HepG2 (cell line): Measurements from ENCODE around the gene TRERF1. TPM values are rescaled to one million over a fixed set of nuclear protein-coding genes. Genes with fewer than 3 reads are reported as not detected.

Experiments used
- ATAC-seq: fragments of 200-7000 bp; cut with Tn5 transposase; 3 replicates; pipeline ENCODE4 v1.9.1; 2020; ENCODE audit warnings: mild to moderate bottlenecking, moderate library complexity
- BruUV-seq: library from RNA; stranded (reverse); fragments of 400-500 nt; replicated peaks from 2 replicates; lab custom pipeline; 2021; lab: Mats Ljungman, UMichigan
- CTCF ChIA-PET: fragments of 300-600 bp; formaldehyde crosslinking; extraction: SDS; loops from one replicate; lab custom pipeline; 2021; ENCODE audit warnings: low total read pairs, inconsistent platforms, low intra/inter-chr PET ratio; lab: Yijun Ruan, JAX
- POLR2A ChIA-PET: fragments of 350-600 bp; sonication (Branson Sonifier 250); formaldehyde crosslinking; loops from one replicate; lab custom pipeline; 2020; ENCODE audit warnings: antibody characterized with exemption, inconsistent platforms; lab: Yijun Ruan, JAX
- DNase-seq: peaks from one replicate; pipeline ENCODE4 v3.0.0-alpha.2; 2015; ENCODE audit warnings: low spot score
- FAIRE-seq: peaks from 3 replicates; lab custom pipeline; 2011; peaks lifted over from hg19 to GRCh38; lab: Jason Lieb, UNC
- H2AFZ ChIP-seq: one replicate; pipeline ENCODE4 v1.6.1; 2011; ENCODE audit warnings: low read length, inconsistent platforms
- H3K27ac ChIP-seq: fragments of 300-600 bp; 3 replicates; pipeline ENCODE4 v1.8.0; 2011; ENCODE audit warnings: mixed run types, mild to moderate bottlenecking, mixed read lengths, low read length, inconsistent platforms; ENCODE audit not compliant: insufficient read depth; ENCODE audit errors: extremely low read length
- H3K27me3 ChIP-seq, 2 experiments: fragments of 200-600 bp in 1 of 2; 2 replicates in 1 of 2; 3 replicates in 1 of 2; pipeline versions ENCODE4 v1.6.0 to v1.8.0; 2011; ENCODE audit warnings: low read length in 2 of 2, mild to moderate bottlenecking in 2 of 2, moderate library complexity in 2 of 2, inconsistent platforms in 1 of 2; ENCODE audit not compliant: insufficient read depth in 2 of 2, control insufficient read depth in 1 of 2
- H3K36me3 ChIP-seq, 2 experiments: fragments of 200-600 bp in 1 of 2; replicated peaks in 1 of 2; 2 replicates in 1 of 2; 3 replicates in 1 of 2; pipeline versions ENCODE4 v1.5.1 to v1.8.0; 2011; ENCODE audit warnings: low read length in 2 of 2, inconsistent platforms in 1 of 2; ENCODE audit not compliant: insufficient read depth in 2 of 2, control insufficient read depth in 1 of 2
- H3K4me1 ChIP-seq: 2 replicates; pipeline ENCODE4 v1.5.1; 2012; ENCODE audit warnings: low read length, inconsistent platforms; ENCODE audit not compliant: insufficient read depth
- H3K4me2 ChIP-seq: 2 replicates; pipeline ENCODE4 v1.6.0; 2011; ENCODE audit warnings: low read depth, low read length, inconsistent platforms
- H3K4me3 ChIP-seq, 3 experiments: fragments of 200-600 bp in 1 of 3; sonication (generic), shearing (Covaris generic) in 1 of 3; replicated peaks in 1 of 3; 2 replicates each; pipeline ENCODE4 v1.5.1; 2011 to 2016; ENCODE audit warnings: low read length in 3 of 3, inconsistent platforms in 2 of 3, low read depth in 2 of 3, mild to moderate bottlenecking in 2 of 3, control low read depth in 1 of 3, mixed read lengths in 1 of 3; ENCODE audit not compliant: insufficient read depth in 1 of 3
- H3K79me2 ChIP-seq: one replicate; pipeline ENCODE4 v1.6.1; 2011; ENCODE audit warnings: low read length, inconsistent platforms; ENCODE audit not compliant: insufficient read depth
- H3K9ac ChIP-seq: 2 replicates; pipeline ENCODE4 v1.6.0; 2011; ENCODE audit warnings: mild to moderate bottlenecking, low read depth, low read length, inconsistent platforms; ENCODE audit not compliant: insufficient read depth
- H3K9me3 ChIP-seq: 2 replicates; pipeline ENCODE4 v1.5.1; 2012; ENCODE audit warnings: mild to moderate bottlenecking, low read length
- H4K20me1 ChIP-seq: 2 replicates; pipeline ENCODE4 v1.6.0; 2011; ENCODE audit warnings: inconsistent platforms, mild to moderate bottlenecking, low read length, moderate library complexity; ENCODE audit not compliant: insufficient read depth
- ATF7 ChIP-seq, 2 experiments: fragments of 450-650 bp in 1 of 2; sonication (generic) in 1 of 2; formaldehyde crosslinking in 1 of 2; IDR thresholded peaks; 2 replicates each; pipeline versions ENCODE4 v1.4.0 to v1.6.1; 2016 to 2020; ENCODE audit warnings: antibody characterized with exemption in 1 of 2, mild to moderate bottlenecking in 1 of 2, missing genetic modification reagents in 1 of 2
- FLYWCH1 ChIP-seq: sonication (generic); formaldehyde crosslinking; IDR thresholded peaks from 2 replicates; pipeline ENCODE4 v1.8.1; 2023; ENCODE audit warnings: mild to moderate bottlenecking, missing genetic modification reagents
- KLF16 ChIP-seq, 2 experiments: sonication (generic) in 1 of 2; formaldehyde crosslinking in 1 of 2; IDR thresholded peaks; 2 replicates each; pipeline versions ENCODE4 v1.6.1 to v1.8.0; 2016 to 2023; ENCODE audit warnings: missing genetic modification reagents in 2 of 2, missing compliant biosample characterization in 1 of 2
- ZNF605 ChIP-seq: sonication (generic); formaldehyde crosslinking; IDR thresholded peaks from 2 replicates; pipeline ENCODE4 v1.8.0; 2022; ENCODE audit warnings: mild to moderate bottlenecking, missing genetic modification reagents
- ZNF720 ChIP-seq: sonication (generic); formaldehyde crosslinking; IDR thresholded peaks from 2 replicates; pipeline ENCODE4 v1.4.0; 2020; ENCODE audit warnings: missing genetic modification reagents
- ZNF782 ChIP-seq: sonication (generic); formaldehyde crosslinking; IDR thresholded peaks from 2 replicates; pipeline ENCODE4 v1.4.0; 2020; ENCODE audit warnings: missing genetic modification reagents, mild to moderate bottlenecking, borderline replicate concordance
- whole genome bisulfite sequencing: methylation state at CpG from one replicate; pipeline ENCODE4 v1.1.6; 2017; ENCODE audit warnings: low lambda C conversion rate; 5-methylcytosine and 5-hydroxymethylcytosine counted together
- in situ Hi-C: cut with HindIII; loops from 2 replicates; pipeline ENCODE4 v1.10.0; 2017; ENCODE audit warnings: low pct_unique_long_range_greater_than_20kb; ENCODE audit not compliant: extremely low pct_ligation_motif_present
- intact Hi-C: fragments of 100-400 bp; cut with micrococcal nuclease; formaldehyde crosslinking; loops from one replicate; pipeline ENCODE4 v1.10.0; 2022; ENCODE audit not compliant: unreplicated experiment
- polyA plus RNA-seq, 8 experiments: library from polyadenylated mRNA; depleted of rRNA in 3 of 8; stranded (reverse) in 7 of 8; unstranded in 1 of 8; fragments of >200 nt; fragmentation: Illumina TruSeq in 4 of 8; extraction: Trizol in 4 of 8; gene quantifications; 2 replicates each; pipeline versions ENCODE4 v1.2.1 to v1.2.3, GENCODE V29; 2011 to 2016; ENCODE audit warnings: low read depth in 4 of 8, missing spikeins in 1 of 8, mixed read lengths in 1 of 8; ENCODE audit not compliant: insufficient read depth in 1 of 8
- total RNA-seq, 5 experiments: library from RNA; depleted of rRNA; stranded (reverse); fragments of >200 nt; fragmentation: Illumina TruSeq; extraction: Trizol; gene quantifications; 2 replicates each; pipeline ENCODE4 v1.2.3, GENCODE V29; 2016; ENCODE audit warnings: low read depth in 1 of 5
- TF ChIP-seq, protein P1 (sequence below), 2 experiments: IDR thresholded peaks; 2 replicates each; pipeline ENCODE4 v1.6.1; 2011 to 2012; ENCODE audit warnings: low read length in 2 of 2, borderline replicate concordance in 1 of 2, low read depth in 1 of 2, mild to moderate bottlenecking in 1 of 2, moderate library complexity in 1 of 2
- TF ChIP-seq, protein P2 (sequence below): sonication (generic); formaldehyde crosslinking; IDR thresholded peaks from 2 replicates; pipeline ENCODE4 v1.4.0; 2020; ENCODE audit warnings: missing genetic modification reagents, borderline replicate concordance

TRERF1 gene
- total and polyA plus RNA-seq, 2 of the 13 experiments (the other 11 are each of a cell fraction or from before 2014, with no cell fraction given) = 0.02 TPM; not detected in 1

DNA sequence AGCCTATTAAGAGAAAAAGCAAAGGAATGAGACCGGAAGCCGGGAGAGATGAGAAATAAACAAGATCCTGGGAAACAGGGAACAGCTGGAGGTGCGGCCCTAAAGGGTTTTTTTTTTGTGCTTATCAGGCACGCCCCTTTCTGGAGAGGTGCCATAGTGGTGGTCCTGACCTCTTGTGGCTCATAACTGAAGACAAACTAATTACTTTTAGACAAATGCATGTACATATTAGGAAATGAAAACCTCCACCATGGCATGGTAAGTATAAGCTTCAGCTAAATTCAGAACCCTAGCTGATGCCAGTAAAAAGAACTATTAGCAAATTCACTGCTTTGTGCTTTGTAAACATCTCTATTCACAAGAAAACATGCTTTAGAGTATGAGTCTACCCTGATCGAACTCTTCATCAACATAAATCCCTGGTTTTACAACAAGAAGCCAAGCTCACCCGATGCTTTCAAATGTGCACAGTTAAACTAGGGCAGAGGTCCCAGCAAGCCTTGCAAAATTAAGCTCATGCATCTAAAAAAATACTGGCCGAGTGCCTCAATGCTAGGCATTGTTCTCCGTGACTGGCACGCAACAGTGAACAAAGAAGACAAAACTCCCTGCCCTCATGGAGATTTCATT, 137.7 kb downstream of the TRERF1 start:
- Histone ChIP-seq H3K4me1 (peaks cover 13% of the 10 kb centered on the region; the same call in 1 of the 2 replicates), H3K36me3 (no peaks in the 10 kb centered on the region), H3K9me3 (no peaks in the 10 kb centered on the region), H3K79me2 (no peaks in the 10 kb centered on the region), H3K9ac (no peak overlapping the region), H3K4me2 (no peak overlapping the region), H3K4me3 (no peak overlapping the region), H3K27ac (no peak overlapping the region), H3K27me3 (peaks cover 4 to 29% of the 10 kb centered on the region in 2 experiments; a peak in 4 of 5 replicates), H4K20me1 (no peaks in the 10 kb centered on the region), H2AFZ (no peak overlapping the region)
- no peak for TF ChIP-seq ATF7 (IDR thresholded peaks at IDR 0.05)
- no peak for TF ChIP-seq ATF7 (CRISPR knock-in tag; IDR thresholded peaks at IDR 0.05)
- TF ChIP-seq, protein P1, sequence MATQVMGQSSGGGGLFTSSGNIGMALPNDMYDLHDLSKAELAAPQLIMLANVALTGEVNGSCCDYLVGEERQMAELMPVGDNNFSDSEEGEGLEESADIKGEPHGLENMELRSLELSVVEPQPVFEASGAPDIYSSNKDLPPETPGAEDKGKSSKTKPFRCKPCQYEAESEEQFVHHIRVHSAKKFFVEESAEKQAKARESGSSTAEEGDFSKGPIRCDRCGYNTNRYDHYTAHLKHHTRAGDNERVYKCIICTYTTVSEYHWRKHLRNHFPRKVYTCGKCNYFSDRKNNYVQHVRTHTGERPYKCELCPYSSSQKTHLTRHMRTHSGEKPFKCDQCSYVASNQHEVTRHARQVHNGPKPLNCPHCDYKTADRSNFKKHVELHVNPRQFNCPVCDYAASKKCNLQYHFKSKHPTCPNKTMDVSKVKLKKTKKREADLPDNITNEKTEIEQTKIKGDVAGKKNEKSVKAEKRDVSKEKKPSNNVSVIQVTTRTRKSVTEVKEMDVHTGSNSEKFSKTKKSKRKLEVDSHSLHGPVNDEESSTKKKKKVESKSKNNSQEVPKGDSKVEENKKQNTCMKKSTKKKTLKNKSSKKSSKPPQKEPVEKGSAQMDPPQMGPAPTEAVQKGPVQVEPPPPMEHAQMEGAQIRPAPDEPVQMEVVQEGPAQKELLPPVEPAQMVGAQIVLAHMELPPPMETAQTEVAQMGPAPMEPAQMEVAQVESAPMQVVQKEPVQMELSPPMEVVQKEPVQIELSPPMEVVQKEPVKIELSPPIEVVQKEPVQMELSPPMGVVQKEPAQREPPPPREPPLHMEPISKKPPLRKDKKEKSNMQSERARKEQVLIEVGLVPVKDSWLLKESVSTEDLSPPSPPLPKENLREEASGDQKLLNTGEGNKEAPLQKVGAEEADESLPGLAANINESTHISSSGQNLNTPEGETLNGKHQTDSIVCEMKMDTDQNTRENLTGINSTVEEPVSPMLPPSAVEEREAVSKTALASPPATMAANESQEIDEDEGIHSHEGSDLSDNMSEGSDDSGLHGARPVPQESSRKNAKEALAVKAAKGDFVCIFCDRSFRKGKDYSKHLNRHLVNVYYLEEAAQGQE (IDR thresholded peaks at IDR 0.05; ENCODE audit: borderline replicate concordance in 1 of 2, low read depth in 1 of 2, low read length in 2 of 2) = no peak
- TF ChIP-seq KLF16 (CRISPR knock-in tag; IDR thresholded peaks at IDR 0.05) = no peak
- TF ChIP-seq ZNF720 (CRISPR knock-in tag) = no peak
- TF ChIP-seq, protein P2, sequence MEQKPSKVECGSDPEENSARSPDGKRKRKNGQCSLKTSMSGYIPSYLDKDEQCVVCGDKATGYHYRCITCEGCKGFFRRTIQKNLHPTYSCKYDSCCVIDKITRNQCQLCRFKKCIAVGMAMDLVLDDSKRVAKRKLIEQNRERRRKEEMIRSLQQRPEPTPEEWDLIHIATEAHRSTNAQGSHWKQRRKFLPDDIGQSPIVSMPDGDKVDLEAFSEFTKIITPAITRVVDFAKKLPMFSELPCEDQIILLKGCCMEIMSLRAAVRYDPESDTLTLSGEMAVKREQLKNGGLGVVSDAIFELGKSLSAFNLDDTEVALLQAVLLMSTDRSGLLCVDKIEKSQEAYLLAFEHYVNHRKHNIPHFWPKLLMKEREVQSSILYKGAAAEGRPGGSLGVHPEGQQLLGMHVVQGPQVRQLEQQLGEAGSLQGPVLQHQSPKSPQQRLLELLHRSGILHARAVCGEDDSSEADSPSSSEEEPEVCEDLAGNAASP (CRISPR knock-in tag) = no peak
- TF ChIP-seq ZNF782 (CRISPR knock-in tag) = no peak
- no peak for TF ChIP-seq ZNF605 (CRISPR knock-in tag)
- TF ChIP-seq FLYWCH1 (CRISPR knock-in tag) = no peak
- no peak for DNase-seq
- intact Hi-C loops (no loop called here), in situ Hi-C loops (no loop called here)
- ChIA-PET POLR2A (interaction anchor here (0.6 kb wide), 1 partner anchor 20 kb away, joined by 3 read pairs; no protein-coding TSS in a partner anchor), CTCF (no interaction called here)
- ATAC-seq = no peak
- BruUV-seq = no TSS peak
- 17% methylated on average over 9 of the region's 9 CpGs for WGBS
- FAIRE-seq = no peak
